GM12865 (cell line): ENCODE data around the gene DNAH5.

Experiments
- DNase-seq: peaks from one replicate; pipeline ENCODE4 v3.0.0; 2010; ENCODE audit warnings: low read depth
- H3K4me3 ChIP-seq: 2 replicates; pipeline ENCODE4 v1.5.1; 2011; ENCODE audit warnings: mild to moderate bottlenecking, low read depth, low read length, control low read depth
- TF ChIP-seq, protein P1 (sequence below): IDR thresholded peaks from 2 replicates; pipeline ENCODE4 v1.5.1; 2011; ENCODE audit warnings: low read length, control low read depth, low read depth, inconsistent platforms; ENCODE audit not compliant: insufficient read depth; ENCODE audit errors: missing control alignments

The DNAH5 gene

DNA sequence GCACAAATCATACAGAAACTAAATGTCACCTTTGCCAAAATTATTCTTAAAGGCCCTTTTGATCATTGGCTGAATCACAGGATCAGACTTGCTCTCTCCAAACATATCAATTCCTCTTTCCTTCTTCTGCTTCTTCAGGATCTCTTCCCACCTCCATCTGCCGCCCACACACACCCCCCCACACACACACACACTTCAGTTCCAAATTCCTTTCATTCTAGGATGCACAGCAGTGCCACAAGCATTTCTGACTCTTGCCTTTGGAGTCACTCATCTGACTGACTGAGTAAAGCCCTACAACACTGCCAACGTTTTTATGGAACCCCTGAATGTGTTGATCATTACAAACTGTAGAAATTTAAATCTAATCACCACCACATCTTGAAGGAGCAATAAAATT lies 22.9 kb downstream of the DNAH5 start:
- TF ChIP-seq, protein P1, sequence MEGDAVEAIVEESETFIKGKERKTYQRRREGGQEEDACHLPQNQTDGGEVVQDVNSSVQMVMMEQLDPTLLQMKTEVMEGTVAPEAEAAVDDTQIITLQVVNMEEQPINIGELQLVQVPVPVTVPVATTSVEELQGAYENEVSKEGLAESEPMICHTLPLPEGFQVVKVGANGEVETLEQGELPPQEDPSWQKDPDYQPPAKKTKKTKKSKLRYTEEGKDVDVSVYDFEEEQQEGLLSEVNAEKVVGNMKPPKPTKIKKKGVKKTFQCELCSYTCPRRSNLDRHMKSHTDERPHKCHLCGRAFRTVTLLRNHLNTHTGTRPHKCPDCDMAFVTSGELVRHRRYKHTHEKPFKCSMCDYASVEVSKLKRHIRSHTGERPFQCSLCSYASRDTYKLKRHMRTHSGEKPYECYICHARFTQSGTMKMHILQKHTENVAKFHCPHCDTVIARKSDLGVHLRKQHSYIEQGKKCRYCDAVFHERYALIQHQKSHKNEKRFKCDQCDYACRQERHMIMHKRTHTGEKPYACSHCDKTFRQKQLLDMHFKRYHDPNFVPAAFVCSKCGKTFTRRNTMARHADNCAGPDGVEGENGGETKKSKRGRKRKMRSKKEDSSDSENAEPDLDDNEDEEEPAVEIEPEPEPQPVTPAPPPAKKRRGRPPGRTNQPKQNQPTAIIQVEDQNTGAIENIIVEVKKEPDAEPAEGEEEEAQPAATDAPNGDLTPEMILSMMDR = no peak
- DNase-seq = no peak
- H3K4me3 ChIP-seq = no peak overlapping the region

DNA sequence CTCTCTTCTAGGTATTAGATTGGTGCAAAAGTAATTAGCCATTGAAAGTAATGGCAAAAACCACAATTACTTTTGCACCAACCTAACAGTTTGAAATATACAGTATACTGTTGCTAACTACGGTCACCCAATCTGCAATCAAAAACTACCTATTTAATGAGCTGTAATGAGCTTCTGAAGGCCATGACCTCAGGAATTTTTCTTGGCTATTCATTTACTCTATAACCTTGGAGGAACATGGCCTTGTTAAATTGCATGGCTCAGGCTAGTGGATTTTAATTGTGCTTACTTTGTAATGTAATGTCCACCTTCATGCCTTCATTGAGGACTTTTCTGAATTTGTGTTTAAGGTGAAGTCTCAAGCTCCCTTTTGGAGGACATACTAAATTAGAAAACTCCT lies 24.7 kb downstream of the DNAH5 start:
- no peak overlapping the region for H3K4me3 ChIP-seq
- DNase-seq = no peak
- TF ChIP-seq, protein P1 = no peak

DNA sequence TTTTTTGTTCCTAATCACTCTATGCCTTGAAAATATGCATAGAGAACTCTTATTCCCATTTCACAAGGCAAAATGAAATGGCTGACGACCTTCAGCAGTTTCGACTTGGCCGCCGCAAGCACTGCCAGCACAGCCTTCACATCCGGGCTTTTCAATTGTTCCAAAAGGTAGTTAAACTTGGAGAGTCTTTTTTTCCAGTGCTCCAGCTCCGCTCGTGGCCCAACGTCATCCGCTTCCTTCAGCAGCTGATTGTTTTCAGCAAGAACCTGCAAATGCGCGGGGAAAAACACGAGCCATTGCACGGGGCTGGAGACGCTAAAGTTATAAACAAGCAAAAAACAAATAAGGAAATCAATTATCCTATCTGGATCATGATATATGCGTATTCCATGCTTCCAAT lies 25.4 kb downstream of the DNAH5 start:
- no peak for DNase-seq
- TF ChIP-seq, protein P1 = no peak
- H3K4me3 ChIP-seq = no peak overlapping the region

DNA sequence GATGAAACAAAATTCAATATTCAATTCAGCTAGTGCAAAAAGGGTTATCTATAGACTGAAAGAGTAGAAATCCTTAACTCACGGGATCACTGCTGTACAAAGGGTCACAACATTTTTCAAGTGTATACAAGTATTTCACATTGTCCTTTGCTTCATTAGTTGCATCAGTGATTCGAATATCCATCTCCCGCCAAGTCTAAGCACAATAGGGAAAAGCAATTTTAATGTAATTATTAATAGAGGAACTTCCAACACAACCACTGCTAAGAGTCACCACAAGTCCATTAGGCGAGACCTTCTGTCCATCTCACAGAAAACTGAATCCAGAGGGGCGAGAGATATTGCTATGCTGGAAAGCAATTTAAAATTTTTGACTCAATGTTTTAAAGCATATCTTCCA lies 27.4 kb downstream of the DNAH5 start:
- TF ChIP-seq, protein P1 = no peak
- no peak for DNase-seq
- H3K4me3 ChIP-seq = no peak overlapping the region

DNA sequence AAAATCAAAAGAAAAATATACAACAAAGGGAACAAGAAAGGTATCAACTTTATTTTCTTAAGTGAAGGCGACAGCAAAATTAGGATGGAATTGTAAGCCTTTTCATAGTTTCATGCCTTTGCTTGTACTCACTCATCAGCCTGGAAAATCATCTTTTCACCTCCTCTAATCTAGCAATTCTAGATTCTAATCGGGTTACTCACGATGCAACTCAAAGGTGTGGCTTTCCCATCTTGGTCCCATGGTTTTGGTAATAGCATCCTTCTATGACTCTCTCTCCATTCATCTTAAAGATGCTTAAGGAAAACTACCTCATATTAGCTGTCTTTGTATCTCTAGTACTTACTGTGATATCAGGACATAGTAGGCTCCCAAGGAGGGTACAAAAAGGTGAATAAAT lies 30.5 kb downstream of the DNAH5 start:
- no peak for DNase-seq
- H3K4me3 ChIP-seq = no peak overlapping the region
- TF ChIP-seq, protein P1 = no peak

DNA sequence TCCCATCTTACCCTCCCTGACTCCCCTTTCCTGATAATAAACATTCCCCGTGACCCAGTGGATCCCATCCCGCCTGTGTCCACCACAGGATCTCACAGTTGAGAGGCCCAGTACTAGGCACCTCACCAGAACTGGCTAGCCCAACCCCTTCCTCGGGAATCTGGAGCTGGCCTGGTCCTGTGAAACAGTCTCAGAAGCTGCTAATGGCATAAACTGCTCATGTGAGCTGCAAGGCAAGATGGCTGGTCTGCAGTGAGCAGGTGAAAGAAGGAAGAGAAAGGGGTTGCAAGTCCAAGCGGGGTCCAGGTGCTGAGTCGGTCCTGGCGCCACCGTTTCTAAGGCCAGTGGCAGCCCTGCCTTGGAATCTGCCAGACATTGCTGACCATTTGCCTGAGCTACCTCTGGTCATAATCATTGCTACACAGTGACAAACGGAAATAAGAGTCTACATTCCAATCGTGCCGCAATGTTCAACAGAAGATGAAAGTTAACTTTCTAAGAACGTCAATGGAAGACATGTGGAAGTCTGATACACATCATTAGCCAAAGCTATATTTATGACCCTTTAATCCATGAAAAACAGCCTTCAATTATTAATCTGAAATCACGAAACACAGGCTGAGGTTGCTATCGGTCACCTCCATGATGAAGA lies 33.7 kb downstream of the DNAH5 start:
- TF ChIP-seq, protein P1 = no peak
- DNase-seq = no peak

DNA sequence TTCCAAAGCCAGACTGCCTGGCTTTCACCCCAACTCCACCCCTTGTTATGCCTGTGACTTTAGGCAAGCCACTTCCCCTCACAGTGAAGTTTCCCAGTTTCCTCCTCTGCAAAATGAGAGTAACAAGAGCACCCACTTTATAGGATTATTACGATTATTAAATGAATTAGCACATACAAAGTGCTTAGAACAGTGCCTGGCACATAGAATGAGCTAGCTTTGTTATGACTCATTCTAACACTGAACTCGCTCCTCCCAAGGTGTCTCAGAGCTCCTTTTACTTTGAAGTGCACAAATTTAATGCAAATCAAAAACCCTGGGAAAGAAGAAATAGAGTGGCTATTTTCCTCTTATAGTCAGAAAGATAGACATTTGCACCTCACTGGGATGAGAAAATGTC lies 34.3 kb downstream of the DNAH5 start:
- TF ChIP-seq, protein P1 = no peak
- H3K4me3 ChIP-seq = no peak overlapping the region
- DNase-seq = no peak

More for the DNA sequence above, 33.7 kb downstream of the DNAH5 start:
- H3K4me3 ChIP-seq = no peak overlapping the region
